ENCODE data around the gene TSPAN18. TPM values are rescaled to one million over a fixed set of nuclear protein-coding genes. Genes with fewer than 3 reads are reported as not detected.
A peak's percentile ranks its signal among the peaks of the same experiment; 100 is the strongest.

The TSPAN18 gene
- total and polyA plus RNA-seq, 2 of the 8 experiments (the other 6 are each of a cell fraction or from before 2014, with no cell fraction given): 5.2 to 10.2 TPM

DNA sequence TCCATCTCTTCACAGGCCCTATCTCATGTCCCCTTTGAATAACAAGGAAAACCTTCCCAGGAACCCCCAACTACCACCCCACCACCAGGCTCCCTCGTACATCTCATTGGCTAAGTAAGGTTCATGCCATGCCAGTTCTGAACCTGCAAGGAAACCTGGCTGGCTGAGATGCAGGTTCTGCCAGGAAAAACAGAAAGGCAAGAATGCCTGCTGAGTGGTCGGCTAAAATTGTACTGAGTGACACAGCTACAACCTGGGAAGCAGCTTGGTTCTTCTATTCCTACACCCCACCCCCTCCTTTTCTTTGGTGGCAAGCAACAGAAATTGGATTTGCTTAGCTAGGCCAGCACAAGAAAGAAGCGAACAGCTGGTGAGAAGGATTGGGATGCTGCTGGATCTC, 36.1 kb upstream of the TSPAN18 start:
- Histone ChIP-seq H3K23me2 (ENCODE audit: low read depth, low read length) (no peaks in the 10 kb centered on the region), H2BK15ac (ENCODE audit: low read length) (no peak overlapping the region), H3K14ac (ENCODE audit: insufficient read length) (no peak overlapping the region), H4K8ac (ENCODE audit: extremely low read depth, insufficient read depth, low read length) (no peak overlapping the region), H3K4me3 (ENCODE audit: extremely low read depth in 1 of 4, insufficient read depth in 2 of 4, low read depth in 3 of 4, low read length in 4 of 4) (no peak overlapping the region), H3K23ac (ENCODE audit: insufficient read length) (no peak overlapping the region), H3K9me3 (ENCODE audit: insufficient read depth in 2 of 2, low read depth in 1 of 2, low read length in 1 of 2) (0 out of 4 replicates have a peak, but pooled peaks cover 0 to 4% of the 10 kb centered on the region in 2 experiments), H3K79me2 (ENCODE audit: control insufficient read depth in 1 of 2, insufficient read depth in 2 of 2, low read length in 2 of 2) (no peaks in the 10 kb centered on the region), H3K56ac (replicated peaks; ENCODE audit: insufficient read length, low read depth, low read length) (no peak overlapping the region), H2AFZ (ENCODE audit: low read length) (no peak overlapping the region), H2BK120ac (replicated peaks; ENCODE audit: low read depth, low read length) (no peak overlapping the region), H4K5ac (ENCODE audit: insufficient read length, low read depth, low read length) (no peak overlapping the region), H2BK12ac (ENCODE audit: low read depth, low read length) (no peak overlapping the region), H4K20me1 (replicated peaks in 1 of 2; ENCODE audit: control insufficient read depth in 1 of 2, insufficient read depth in 2 of 2, low read length in 2 of 2) (no peaks in the 10 kb centered on the region), H3K27ac (ENCODE audit: low read depth, low read length) (no peak overlapping the region), H3K4me2 (ENCODE audit: insufficient read depth in 1 of 2, low read depth in 2 of 2, low read length in 2 of 2) (no peak overlapping the region), H3K36me3 (ENCODE audit: control insufficient read depth in 2 of 4, insufficient read depth in 4 of 4, low read length in 3 of 4) (no peaks in the 10 kb centered on the region), H2BK5ac (ENCODE audit: low read depth, low read length) (no peak overlapping the region), H2AK5ac (ENCODE audit: low read depth, low read length) (no peak overlapping the region), H4K91ac (replicated peaks; ENCODE audit: insufficient read length, low read length) (no peak overlapping the region), H3K9ac (replicated peaks in 1 of 4; ENCODE audit: extremely low read depth in 1 of 4, low read depth in 3 of 4, low read length in 3 of 4) (no peak overlapping the region), H3K27me3 (replicated peaks in 1 of 4; ENCODE audit: control insufficient read depth in 3 of 4, extremely low read depth in 1 of 4, insufficient read depth in 3 of 4, low read length in 3 of 4) (no peaks in the 10 kb centered on the region), H3K4ac (replicated peaks; ENCODE audit: insufficient read length, low read depth, low read length) (no peak overlapping the region), H3K18ac (ENCODE audit: extremely low read depth, low read length) (peak overlapping the region; percentile 15; the same call in 1 of the 2 replicates), H2BK20ac (ENCODE audit: low read length) (no peak overlapping the region), H3K4me1 (replicated peaks in 1 of 4; ENCODE audit: control insufficient read depth in 3 of 4, insufficient read depth in 4 of 4, low read length in 3 of 4) (no peaks in the 10 kb centered on the region), H3K79me1 (ENCODE audit: low read depth, low read length) (no peaks in the 10 kb centered on the region)
- WGBS, 2 experiments (ENCODE audit: extremely low coverage in 1 of 2, insufficient coverage in 1 of 2, insufficient read length in 1 of 2, insufficient replicate concordance in 2 of 2, low coverage in 1 of 2, low lambda C conversion rate in 2 of 2, missing lambda C conversion rate in 1 of 2): 83% methylated on average over 3 of the region's 3 CpGs; no CpG with 5 or more reads in 1 of the 2 experiments
- FAIRE-seq (no peak), DNase-seq (ENCODE audit: low read depth in 1 of 2, low spot score in 2 of 2) (no peak)
- CTCF ChIA-PET (ENCODE audit: partially characterized antibody): interaction anchor here (1.0 to 1.1 kb wide), 3 partner anchors 12 to 76 kb away, joined by 3 read pairs; no protein-coding TSS in a partner anchor
- POLR2A ChIA-PET (ENCODE audit: partially characterized antibody): no interaction called here
- TF ChIP-seq POU5F1 (IDR thresholded peaks at IDR 0.05; ENCODE audit: low read depth, low read length) (no peak), RFX5 (IDR thresholded peaks at IDR 0.05; ENCODE audit: borderline replicate concordance, low read depth, low read length) (no peak), CBX5 (IDR thresholded peaks at IDR 0.05; ENCODE audit: low read depth, low read length) (no peak), EZH2 (IDR thresholded peaks at IDR 0.05; ENCODE audit: low read depth, low read length, severe bottlenecking) (no peak), KDM1A (IDR thresholded peaks at IDR 0.05; ENCODE audit: borderline replicate concordance, low read length) (no peak), GABPA (IDR thresholded peaks at IDR 0.05; ENCODE audit: borderline replicate concordance, insufficient read depth, low read length) (no peak), YY1 (IDR thresholded peaks at IDR 0.05; ENCODE audit: low read depth, low read length) (no peak), TBP (IDR thresholded peaks at IDR 0.05; ENCODE audit: low read depth, low read length) (no peak), TAF1 (IDR thresholded peaks at IDR 0.05; ENCODE audit: low read depth, low read length) (no peak)
